Lower leg skin (tissue), 4 donors: Measurements from ENCODE around the gene BCAS1. TPM values are rescaled to one million over a fixed set of nuclear protein-coding genes. Genes with fewer than 3 reads are reported as not detected.

ENCODE experiments used
- DNase-seq, 2 donors: peaks; one replicate each; pipeline ENCODE4 v3.0.0-alpha.2; 2019; ENCODE audit warnings: low spot score in 2 of 2
- H3K4me3 ChIP-seq: fragments of 200-600 bp; sonication (generic); 2 replicates; pipeline ENCODE4 v1.5.1; 2017; ENCODE audit warnings: mild to moderate bottlenecking, low read depth; ENCODE audit not compliant: poor library complexity, severe bottlenecking
- POLR2A ChIP-seq, 2 donors: fragments of 450-650 bp; IDR thresholded peaks; one replicate each; pipeline ENCODE4 v1.6.1; 2016 to 2017; ENCODE audit warnings: antibody characterized with exemption in 2 of 2, mild to moderate bottlenecking in 1 of 2, moderate library complexity in 1 of 2
- WGBS, 2 donors: methylation state at CpG; one replicate each; pipeline ENCODE4 v1.1.5; 2018; 5-methylcytosine and 5-hydroxymethylcytosine counted together
- intact Hi-C: fragments of 100-400 bp; cut with DNase I; formaldehyde crosslinking; loops from one replicate; pipeline ENCODE4 v1.15.0; 2023; ENCODE audit warnings: low total_unique reads
- total RNA-seq, 4 donors: library from RNA; depleted of rRNA; stranded (reverse); fragments of >200 nt; gene quantifications; one replicate each; pipeline ENCODE4 v1.1.0, GENCODE V29; 2016
- TF ChIP-seq, protein P1 (sequence below), 3 donors: fragments of 450-650 bp; IDR thresholded peaks; one replicate each; pipeline ENCODE4 v1.5.1; 2016; ENCODE audit warnings: antibody characterized with exemption in 3 of 3, mild to moderate bottlenecking in 3 of 3, moderate library complexity in 2 of 3

The BCAS1 gene
- total RNA-seq, 4 donors from 2014 or later = 1.7 to 3.7 (median 2.1) TPM

DNA sequence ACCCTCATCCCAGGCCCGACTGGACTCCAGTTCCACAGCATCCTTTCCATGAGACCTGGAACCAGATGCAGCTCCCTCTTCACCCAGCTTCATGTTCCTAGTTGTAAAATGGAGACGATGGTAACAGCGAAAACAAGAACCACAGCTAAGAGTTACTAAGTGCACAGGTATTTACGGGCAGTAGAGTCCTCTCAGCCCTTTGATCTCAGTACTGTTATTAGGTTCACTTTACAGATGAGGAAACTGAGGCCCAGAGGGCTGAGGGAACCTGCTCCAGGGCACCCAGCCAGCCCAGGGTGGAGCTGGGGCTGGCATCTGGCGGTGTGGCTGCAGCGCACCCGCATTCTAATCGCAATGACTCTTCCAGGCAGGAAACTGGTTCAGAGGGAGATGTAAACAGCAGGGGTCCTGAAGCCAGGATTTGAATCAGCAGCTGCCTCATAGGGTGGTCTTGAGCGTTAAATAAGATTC, 858 bp downstream of the BCAS1 start:
- intact Hi-C loops = no loop called here
- no peak overlapping the region for H3K4me3 ChIP-seq
- no peak for DNase-seq
- TF ChIP-seq, protein P1, sequence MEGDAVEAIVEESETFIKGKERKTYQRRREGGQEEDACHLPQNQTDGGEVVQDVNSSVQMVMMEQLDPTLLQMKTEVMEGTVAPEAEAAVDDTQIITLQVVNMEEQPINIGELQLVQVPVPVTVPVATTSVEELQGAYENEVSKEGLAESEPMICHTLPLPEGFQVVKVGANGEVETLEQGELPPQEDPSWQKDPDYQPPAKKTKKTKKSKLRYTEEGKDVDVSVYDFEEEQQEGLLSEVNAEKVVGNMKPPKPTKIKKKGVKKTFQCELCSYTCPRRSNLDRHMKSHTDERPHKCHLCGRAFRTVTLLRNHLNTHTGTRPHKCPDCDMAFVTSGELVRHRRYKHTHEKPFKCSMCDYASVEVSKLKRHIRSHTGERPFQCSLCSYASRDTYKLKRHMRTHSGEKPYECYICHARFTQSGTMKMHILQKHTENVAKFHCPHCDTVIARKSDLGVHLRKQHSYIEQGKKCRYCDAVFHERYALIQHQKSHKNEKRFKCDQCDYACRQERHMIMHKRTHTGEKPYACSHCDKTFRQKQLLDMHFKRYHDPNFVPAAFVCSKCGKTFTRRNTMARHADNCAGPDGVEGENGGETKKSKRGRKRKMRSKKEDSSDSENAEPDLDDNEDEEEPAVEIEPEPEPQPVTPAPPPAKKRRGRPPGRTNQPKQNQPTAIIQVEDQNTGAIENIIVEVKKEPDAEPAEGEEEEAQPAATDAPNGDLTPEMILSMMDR (IDR thresholded peaks at IDR 0.05) = no peak
- no peak for TF ChIP-seq POLR2A (IDR thresholded peaks at IDR 0.05)
- WGBS, 2 donors = 77 to 85% methylated on average over 9 of the region's 9 CpGs

DNA sequence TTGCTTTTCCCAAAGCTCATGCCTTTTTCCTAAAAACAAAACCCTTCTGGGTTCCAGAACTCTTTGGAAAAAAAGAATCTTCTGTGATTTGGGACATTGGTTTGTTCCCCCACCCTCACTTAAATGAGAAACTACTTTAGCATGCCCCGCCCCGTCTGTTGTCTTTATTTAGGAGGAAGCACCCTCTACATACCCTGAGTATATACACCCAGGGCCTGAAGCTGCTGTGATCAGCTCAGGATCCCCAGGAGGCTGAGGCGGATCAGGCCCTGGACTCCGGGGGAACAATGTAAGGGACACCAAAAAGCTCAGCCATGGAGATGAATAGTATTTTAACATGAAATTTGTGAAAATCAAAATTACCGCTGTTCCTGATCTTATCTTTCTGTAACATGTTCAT, 1.4 kb downstream of the BCAS1 start:
- no peak for TF ChIP-seq POLR2A (IDR thresholded peaks at IDR 0.05)
- TF ChIP-seq, protein P1 (IDR thresholded peaks at IDR 0.05) = no peak
- H3K4me3 ChIP-seq = no peak overlapping the region
- 88 to 91% methylated on average over 5 of the region's 5 CpGs for WGBS, 2 donors
- intact Hi-C loops = no loop called here
- DNase-seq = no peak

DNA sequence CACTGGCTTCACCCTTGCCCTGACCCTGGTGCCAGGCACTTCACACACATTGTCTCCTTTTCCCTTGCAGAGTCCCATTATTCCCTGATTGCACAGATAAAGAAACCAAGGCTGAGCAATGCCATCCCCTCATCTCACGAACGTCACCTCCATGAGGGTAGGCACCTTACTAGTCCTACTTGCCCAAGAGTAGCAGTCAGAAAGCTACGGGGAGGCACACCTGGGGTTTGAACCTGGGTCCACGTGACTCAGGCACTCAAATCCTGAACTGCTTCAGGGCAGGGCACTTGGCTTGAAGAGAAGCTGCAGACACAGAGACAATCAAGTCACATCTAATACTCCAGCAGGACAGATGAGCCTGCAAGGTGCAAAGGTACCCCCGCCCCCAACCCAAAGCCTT, 1.9 kb downstream of the BCAS1 start:
- 86 to 92% methylated on average over 5 of the region's 5 CpGs for WGBS, 2 donors
- DNase-seq = no peak
- intact Hi-C loops = no loop called here
- no peak for TF ChIP-seq POLR2A (IDR thresholded peaks at IDR 0.05)
- TF ChIP-seq, protein P1 (IDR thresholded peaks at IDR 0.05) = no peak
- H3K4me3 ChIP-seq = no peak overlapping the region

DNA sequence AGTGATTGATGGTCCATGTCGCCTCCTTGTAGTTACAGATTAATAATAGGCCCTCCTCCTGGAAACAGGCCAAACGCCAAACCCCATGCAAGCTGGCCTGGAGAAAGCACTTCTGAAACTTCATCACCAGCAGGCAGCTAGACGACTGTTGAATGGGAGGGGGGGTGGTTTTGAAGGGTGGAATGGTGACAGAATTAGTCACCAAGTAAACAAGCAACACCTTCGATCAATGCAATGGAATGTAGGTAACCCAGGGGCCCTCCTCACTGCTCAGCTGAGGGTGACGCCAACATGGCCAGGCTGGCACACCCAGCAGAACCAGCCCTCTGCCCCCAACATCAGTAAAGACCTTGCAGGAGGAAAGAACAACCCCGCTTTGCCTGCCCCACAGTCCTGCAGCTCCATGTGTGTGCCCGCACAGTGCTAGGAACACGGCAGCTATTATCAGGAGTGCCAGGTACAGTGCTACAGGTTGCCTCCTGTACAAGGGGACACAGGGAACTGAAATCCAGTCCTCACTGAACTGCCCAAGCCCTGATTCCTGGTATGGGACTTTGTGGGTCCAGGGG, 2.7 kb downstream of the BCAS1 start:
- WGBS, 2 donors = 44 to 55% methylated on average over 8 of the region's 8 CpGs
- no peak overlapping the region for H3K4me3 ChIP-seq
- intact Hi-C loops = no loop called here
- TF ChIP-seq POLR2A (IDR thresholded peaks at IDR 0.05) = no peak
- TF ChIP-seq, protein P1 (IDR thresholded peaks at IDR 0.05) = peak in 1 of 3 donors; percentile 88
- no peak for DNase-seq

DNA sequence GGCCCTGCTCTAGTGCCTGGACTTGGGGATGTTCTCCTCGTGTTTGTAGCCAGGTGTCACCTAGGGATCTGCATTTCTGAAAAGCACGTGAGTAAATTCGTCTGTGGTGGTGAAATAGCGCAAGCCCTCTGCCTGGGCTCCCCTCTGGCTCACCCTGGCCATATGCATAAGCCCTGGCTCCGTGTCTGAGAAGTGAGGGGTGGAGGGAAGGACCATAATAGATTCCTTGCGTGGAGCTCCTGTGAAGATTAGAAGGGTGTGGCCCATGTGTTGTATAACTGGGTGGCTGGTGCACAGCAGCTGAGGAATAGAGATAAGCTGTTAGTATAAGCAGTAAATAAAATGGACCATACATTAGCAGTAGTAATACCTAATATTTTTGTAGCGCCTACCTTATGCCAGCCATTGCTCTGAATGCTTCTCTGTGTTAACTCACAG, 4.8 kb downstream of the BCAS1 start:
- intact Hi-C loops = no loop called here
- no peak overlapping the region for H3K4me3 ChIP-seq
- 61 to 68% methylated on average over 7 of the region's 7 CpGs for WGBS, 2 donors
- TF ChIP-seq, protein P1 (IDR thresholded peaks at IDR 0.05) = no peak
- no peak for TF ChIP-seq POLR2A (IDR thresholded peaks at IDR 0.05)
- DNase-seq = no peak

DNA sequence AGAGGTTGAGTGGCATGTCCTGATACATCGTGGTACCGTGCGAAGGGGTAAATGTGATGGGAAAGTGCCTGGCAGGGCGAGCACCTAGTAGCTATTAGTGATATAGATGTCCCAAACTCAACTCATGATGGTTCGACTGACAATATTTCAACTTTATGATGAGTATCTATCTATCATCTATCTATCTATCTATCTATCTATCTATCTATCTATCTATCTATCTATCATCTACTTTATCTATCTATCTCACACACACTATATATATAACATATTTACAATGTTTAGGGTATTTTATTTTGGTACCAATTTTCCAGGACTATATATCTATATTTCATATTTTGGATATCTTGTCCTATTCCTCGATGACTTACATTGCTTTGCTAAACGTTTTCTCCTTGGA, 5.5 kb downstream of the BCAS1 start:
- WGBS, 2 donors = 84 to 86% methylated on average over 7 of the region's 7 CpGs
- intact Hi-C loops = no loop called here
- no peak for DNase-seq
- no peak overlapping the region for H3K4me3 ChIP-seq
- TF ChIP-seq POLR2A (IDR thresholded peaks at IDR 0.05) = no peak
- TF ChIP-seq, protein P1 (IDR thresholded peaks at IDR 0.05) = no peak
